Measurements from ENCODE around the gene GALNT9. TPM values are rescaled to one million over a fixed set of nuclear protein-coding genes. Genes with fewer than 3 reads are reported as not detected.

Gene GALNT9
- total RNA-seq, 1 donor from 2014 or later, result under 0.01 TPM

- DNase-seq (ENCODE audit: low read depth in 2 of 2), result peak; percentile 41 to 93
Measured at GRCh38 chr12:132327336-132328171, 1.8 kb downstream of the GALNT9 start.

GRCh38 chr12:132326646-132327045 lies 2.7 kb downstream of the GALNT9 start:
- no peak for DNase-seq (ENCODE audit: low read depth in 2 of 2)

- no peak for DNase-seq (ENCODE audit: low read depth in 2 of 2)
Measured at GRCh38 chr12:132325733-132326130, 3.7 kb downstream of the GALNT9 start.

- no peak for DNase-seq (ENCODE audit: low read depth in 2 of 2)
Measured at GRCh38 chr12:132324841-132325732, 4.3 kb downstream of the GALNT9 start.

GRCh38 chr12:132324173-132324572 lies 5.2 kb downstream of the GALNT9 start:
- no peak for DNase-seq (ENCODE audit: low read depth in 2 of 2)

- peak in 1 of 2 donors; percentile 50 for DNase-seq (ENCODE audit: low read depth in 2 of 2)
Measured at GRCh38 chr12:132323171-132324010, 6.0 kb downstream of the GALNT9 start.

- DNase-seq (ENCODE audit: low read depth in 2 of 2), result peak; percentile 25 to 61
Measured at GRCh38 chr12:132322206-132323132, 6.9 kb downstream of the GALNT9 start.

GRCh38 chr12:132321321-132322118 lies 7.9 kb downstream of the GALNT9 start:
- no peak for DNase-seq (ENCODE audit: low read depth in 2 of 2)

GRCh38 chr12:132320767-132321211 lies 8.6 kb downstream of the GALNT9 start:
- DNase-seq (ENCODE audit: low read depth in 2 of 2), result no peak

- DNase-seq (ENCODE audit: low read depth in 2 of 2), result no peak
Measured at GRCh38 chr12:132319991-132320570, 9.3 kb downstream of the GALNT9 start.

GRCh38 chr12:132319359-132319950 lies 9.9 kb downstream of the GALNT9 start:
- no peak for DNase-seq (ENCODE audit: low read depth in 2 of 2)

GRCh38 chr12:132318618-132319033 lies 10.8 kb downstream of the GALNT9 start:
- no peak for DNase-seq (ENCODE audit: low read depth in 2 of 2)

GRCh38 chr12:132318135-132318534 lies 11.3 kb downstream of the GALNT9 start:
- no peak for DNase-seq (ENCODE audit: low read depth in 2 of 2)

- no peak for DNase-seq (ENCODE audit: low read depth in 2 of 2)
Measured at GRCh38 chr12:132317233-132317938, 12.0 kb downstream of the GALNT9 start.

GRCh38 chr12:132316497-132317232 lies 12.7 kb downstream of the GALNT9 start:
- no peak for DNase-seq (ENCODE audit: low read depth in 2 of 2)

GRCh38 chr12:132315951-132316350 lies 13.4 kb downstream of the GALNT9 start:
- no peak for DNase-seq (ENCODE audit: low read depth in 2 of 2)

- DNase-seq (ENCODE audit: low read depth in 2 of 2), result no peak
Measured at GRCh38 chr12:132315507-132315906, 13.9 kb downstream of the GALNT9 start.

Data from lung microvascular endothelial cell (primary cell).